ENCODE data around the gene GSTA4. TPM values are rescaled to one million over a fixed set of nuclear protein-coding genes. Genes with fewer than 3 reads are reported as not detected.
A peak's percentile ranks its signal among the peaks of the same experiment; 100 is the strongest.
"Not testable (repeated sequence)": the region's sequence is repeated elsewhere in the genome, so short reads cannot be mapped to it uniquely, and the experiment has no call there.

The GSTA4 gene
- total RNA-seq, 1 experiment from 2014 or later, result 29.5 TPM

DNA sequence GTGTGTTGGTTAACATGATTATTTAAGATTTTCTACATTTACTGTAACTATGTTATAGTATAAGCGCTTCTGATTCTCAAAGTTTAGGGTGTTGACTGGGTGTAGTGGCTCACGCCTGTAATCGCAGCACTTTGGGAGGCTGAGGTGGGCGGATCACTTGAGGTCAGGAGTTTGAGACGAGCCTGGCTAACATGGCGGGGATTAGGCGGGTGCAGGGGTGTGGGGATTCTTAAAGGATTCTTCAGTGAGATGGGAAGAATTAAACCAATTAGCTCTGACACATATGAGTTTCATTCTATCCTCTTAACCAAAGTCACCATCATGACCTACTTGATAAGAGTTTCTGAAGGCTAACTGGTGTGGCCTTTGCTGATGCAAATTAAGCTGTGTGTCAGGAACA is 39.2 kb downstream of the GSTA4 start:
- intact Hi-C loops (cut with micrococcal nuclease; ENCODE audit: unreplicated experiment), result no loop called here
- Mint-ChIP-seq H3K27ac (ENCODE audit: unreplicated experiment) (no peak overlapping the region), H3K36me3 (ENCODE audit: insufficient read depth, unreplicated experiment) (no peaks in the 10 kb centered on the region), H3K9me3 (ENCODE audit: unreplicated experiment) (peaks cover 12% of the 10 kb centered on the region), H3K27me3 (ENCODE audit: insufficient read depth, unreplicated experiment) (no peaks in the 10 kb centered on the region), H3K4me3 (ENCODE audit: unreplicated experiment) (no peak overlapping the region), H3K4me1 (ENCODE audit: low read depth, unreplicated experiment) (no peaks in the 10 kb centered on the region)
- Histone ChIP-seq H3K4me1 (no peaks in the 10 kb centered on the region), H3K4me3 (ENCODE audit: low read depth, low read length) (no peak overlapping the region), H3K27me3 (replicated peaks; ENCODE audit: control insufficient read depth, insufficient read depth, low read length) (no peaks in the 10 kb centered on the region), H3K9me3 (no peaks in the 10 kb centered on the region), H3K36me3 (ENCODE audit: control insufficient read depth, insufficient read depth, low read length) (no peaks in the 10 kb centered on the region)
- no TSS peak for BruUV-seq (replicated peaks)
- no peak for DNase-seq
- POLR2A ChIA-PET, result no interaction called here
- CTCF ChIA-PET, result no interaction called here
- TF ChIP-seq CTCF (IDR thresholded peaks at IDR 0.05; ENCODE audit: insufficient read depth in 1 of 2, low read depth in 1 of 2, low read length in 1 of 2, severe bottlenecking in 1 of 2, unreplicated experiment in 1 of 2), result no peak

GRCh38 chr6:52953911-52954839 is 40.9 kb downstream of the GSTA4 start:
- no peaks in the 10 kb centered on the region for H3K36me3 Mint-ChIP-seq (ENCODE audit: insufficient read depth, unreplicated experiment)
- Histone ChIP-seq H3K27me3 (replicated peaks; ENCODE audit: control insufficient read depth, insufficient read depth, low read length) (no peaks in the 10 kb centered on the region), H3K36me3 (ENCODE audit: control insufficient read depth, insufficient read depth, low read length) (no peaks in the 10 kb centered on the region), H3K4me1 (peaks cover 9% of the 10 kb centered on the region), H3K9me3 (no peaks in the 10 kb centered on the region), H3K4me3 (ENCODE audit: low read depth, low read length) (no peak overlapping the region)
- intact Hi-C loops (cut with micrococcal nuclease; ENCODE audit: unreplicated experiment), result no loop called here
- no peak for TF ChIP-seq CTCF (IDR thresholded peaks at IDR 0.05; ENCODE audit: insufficient read depth in 1 of 2, low read depth in 1 of 2, low read length in 1 of 2, severe bottlenecking in 1 of 2, unreplicated experiment in 1 of 2)
- DNase-seq, result no peak
- ChIA-PET CTCF (no interaction called here), POLR2A (no interaction called here)
- no peak overlapping the region for H3K4me3 Mint-ChIP-seq (ENCODE audit: unreplicated experiment)
- H3K4me1 Mint-ChIP-seq (ENCODE audit: low read depth, unreplicated experiment), result peaks cover 6% of the 10 kb centered on the region
- no peaks in the 10 kb centered on the region for H3K27me3 Mint-ChIP-seq (ENCODE audit: insufficient read depth, unreplicated experiment)
- no TSS peak for BruUV-seq (replicated peaks)
- H3K27ac Mint-ChIP-seq (ENCODE audit: unreplicated experiment), result no peak overlapping the region
- peaks cover 12% of the 10 kb centered on the region for H3K9me3 Mint-ChIP-seq (ENCODE audit: unreplicated experiment)

DNA sequence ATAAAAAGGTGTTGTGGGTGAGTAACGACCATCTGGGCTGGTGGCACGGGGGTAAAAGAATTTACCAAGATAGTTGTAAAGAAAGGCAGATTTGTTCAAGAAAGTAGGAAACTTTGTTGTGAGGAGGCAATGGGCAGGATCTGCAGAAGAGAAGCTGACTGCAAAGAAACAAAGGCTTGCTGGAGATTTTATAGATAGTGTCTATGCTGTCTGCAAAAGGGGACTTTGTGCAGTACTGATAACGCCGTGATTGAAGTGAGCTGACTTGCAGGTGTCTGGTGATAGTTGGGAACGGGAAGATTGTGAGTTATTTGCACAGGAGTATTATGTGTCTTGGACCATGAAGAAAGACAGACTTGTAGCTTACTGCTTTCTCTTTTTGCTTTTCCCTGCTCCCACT is 48.8 kb downstream of the GSTA4 start:
- ChIA-PET CTCF (interaction anchor here (1.4 to 1.5 kb wide), 2 partner anchors 49 to 221 kb away, joined by 3 to 5 read pairs; partner anchors contain the start of gene GSTA4), POLR2A (interaction anchor here (0.9 kb wide), 1 partner anchor 48 kb away, joined by 5 read pairs; the partner anchor contains the start of gene GSTA4)
- no peak for TF ChIP-seq CTCF (IDR thresholded peaks at IDR 0.05; ENCODE audit: insufficient read depth in 1 of 2, low read depth in 1 of 2, low read length in 1 of 2, severe bottlenecking in 1 of 2, unreplicated experiment in 1 of 2)
- no peaks in the 10 kb centered on the region for H3K36me3 ChIP-seq (ENCODE audit: control insufficient read depth, insufficient read depth, low read length)
- H3K4me1 ChIP-seq, result peaks cover 59% of the 10 kb centered on the region
- no TSS peak for BruUV-seq (replicated peaks)
- H3K27ac Mint-ChIP-seq (ENCODE audit: unreplicated experiment), result peak overlapping the region; percentile 76
- H3K27me3 ChIP-seq (replicated peaks; ENCODE audit: control insufficient read depth, insufficient read depth, low read length), result no peaks in the 10 kb centered on the region
- H3K4me3 ChIP-seq (ENCODE audit: low read depth, low read length), result no peak overlapping the region
- H3K9me3 Mint-ChIP-seq (ENCODE audit: unreplicated experiment), result no peaks in the 10 kb centered on the region
- peak overlapping the region; percentile 49 for H3K4me3 Mint-ChIP-seq (ENCODE audit: unreplicated experiment)
- intact Hi-C loops (cut with micrococcal nuclease; ENCODE audit: unreplicated experiment), result loop anchor here (1.0 to 2.0 kb wide), 3 partner anchors 28 to 48 kb away; partner anchors contain the start of gene GSTA4
- H3K4me1 Mint-ChIP-seq (ENCODE audit: low read depth, unreplicated experiment), result peaks cover 43% of the 10 kb centered on the region
- peak; percentile 78 to 82 for DNase-seq
- peaks cover 31% of the 10 kb centered on the region for H3K36me3 Mint-ChIP-seq (ENCODE audit: insufficient read depth, unreplicated experiment)
- peaks cover 3% of the 10 kb centered on the region; the same call in 1 of the 2 replicates for H3K9me3 ChIP-seq
- H3K27me3 Mint-ChIP-seq (ENCODE audit: insufficient read depth, unreplicated experiment), result no peaks in the 10 kb centered on the region

DNA sequence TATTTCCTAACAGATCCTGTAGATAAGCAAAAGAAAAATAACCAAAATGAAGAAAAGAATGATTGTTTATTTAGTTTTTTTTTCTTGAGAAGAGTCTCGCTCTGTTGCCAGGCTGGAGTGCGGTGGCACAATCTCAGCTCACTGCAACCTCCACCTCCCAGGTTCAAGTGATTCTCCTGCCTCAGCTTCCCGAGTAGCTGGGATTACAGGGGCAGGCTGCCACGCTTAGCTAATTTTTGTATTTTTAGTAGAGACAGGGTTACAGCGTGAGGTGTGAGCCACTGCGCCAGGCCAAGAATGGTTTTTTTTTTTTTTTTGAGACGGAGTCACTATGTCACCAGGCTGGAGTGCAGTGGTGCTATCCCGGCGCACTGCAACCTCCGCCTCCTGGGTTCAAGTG is 52.3 kb downstream of the GSTA4 start:
- peak overlapping the region; percentile 93 for H3K27ac Mint-ChIP-seq (ENCODE audit: unreplicated experiment)

More for the DNA sequence above, 52.3 kb downstream of the GSTA4 start:
- H3K27me3 Mint-ChIP-seq (ENCODE audit: insufficient read depth, unreplicated experiment); H3K9me3 Mint-ChIP-seq (ENCODE audit: unreplicated experiment); intact Hi-C loops (cut with micrococcal nuclease; ENCODE audit: unreplicated experiment); BruUV-seq (replicated peaks); CTCF ChIA-PET; H3K9me3 ChIP-seq; H3K27me3 ChIP-seq (replicated peaks; ENCODE audit: control insufficient read depth, insufficient read depth, low read length); DNase-seq; H3K4me3 ChIP-seq (ENCODE audit: low read depth, low read length); POLR2A ChIA-PET; H3K36me3 ChIP-seq (ENCODE audit: control insufficient read depth, insufficient read depth, low read length): not testable (repeated sequence)
- H3K4me1 ChIP-seq, result peaks cover 43% of the 10 kb centered on the region
- Mint-ChIP-seq H3K4me3 (ENCODE audit: unreplicated experiment) (peak overlapping the region; percentile 53), H3K4me1 (ENCODE audit: low read depth, unreplicated experiment) (peaks cover 23% of the 10 kb centered on the region), H3K36me3 (ENCODE audit: insufficient read depth, unreplicated experiment) (peaks cover 23% of the 10 kb centered on the region)

All from Caco-2 (cell line).